ENCODE results near the gene GAS7. TPM values are rescaled to one million over a fixed set of nuclear protein-coding genes. Genes with fewer than 3 reads are reported as not detected.

GAS7 gene
- total and polyA plus RNA-seq, 10 of the 15 experiments (the other 5 are each of a cell fraction or from before 2014, with no cell fraction given): 2.3 to 53.4 (median 24.0) TPM

DNA sequence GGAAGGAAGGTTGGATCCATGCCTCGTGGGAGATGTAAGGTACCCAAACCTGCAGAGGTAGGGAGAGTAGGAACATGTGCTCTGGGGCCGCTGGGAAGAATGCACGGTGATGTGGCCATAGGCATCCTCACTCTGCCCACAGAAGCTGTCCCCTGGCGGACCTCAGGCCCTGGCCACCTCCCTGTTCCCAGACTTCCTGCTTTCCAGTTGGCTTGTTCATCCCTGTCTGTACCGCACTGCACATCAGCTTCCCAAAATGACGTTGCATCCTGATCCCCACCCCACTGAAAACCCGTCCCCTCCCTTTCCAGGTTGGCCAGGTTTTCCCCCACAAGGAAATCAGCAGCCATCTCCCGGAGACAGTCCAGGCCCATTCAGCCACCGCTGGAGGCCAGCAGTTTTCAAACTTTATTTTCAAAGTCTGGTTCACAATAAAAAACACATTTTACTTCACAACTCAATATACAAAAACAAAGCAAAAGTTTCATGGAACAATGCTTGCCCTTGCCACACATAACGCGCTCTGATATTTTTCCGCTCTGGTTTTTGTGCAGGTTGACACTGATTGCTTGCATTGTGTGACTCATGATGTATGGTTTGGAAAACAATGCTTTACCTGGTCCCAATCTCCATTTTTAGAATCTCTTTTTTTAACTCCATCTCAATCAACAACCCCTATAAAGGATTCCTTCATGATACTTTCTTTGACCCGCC, 143.0 kb downstream of the GAS7 start:
- SMC1A ChIA-PET (ENCODE audit: uncharacterized antibody, unreplicated experiment): interaction anchor here (0.6 kb wide), 1 partner anchor 1684 kb away, joined by 3 read pairs; no protein-coding TSS in a partner anchor
- ATAC-seq: no peak
- POLR2A ChIA-PET: no interaction called here

More for the DNA sequence above, 143.0 kb downstream of the GAS7 start:
- no TSS peak for BruUV-seq (replicated peaks)
- H3K9me3 ChIP-seq (replicated peaks; ENCODE audit: control insufficient read depth, insufficient read depth, low read length): no peaks in the 10 kb centered on the region
- H3K4me3 ChIP-seq: no peak overlapping the region
- no peak for FAIRE-seq
- CTCF ChIA-PET: no interaction called here
- TF ChIP-seq, protein P1, sequence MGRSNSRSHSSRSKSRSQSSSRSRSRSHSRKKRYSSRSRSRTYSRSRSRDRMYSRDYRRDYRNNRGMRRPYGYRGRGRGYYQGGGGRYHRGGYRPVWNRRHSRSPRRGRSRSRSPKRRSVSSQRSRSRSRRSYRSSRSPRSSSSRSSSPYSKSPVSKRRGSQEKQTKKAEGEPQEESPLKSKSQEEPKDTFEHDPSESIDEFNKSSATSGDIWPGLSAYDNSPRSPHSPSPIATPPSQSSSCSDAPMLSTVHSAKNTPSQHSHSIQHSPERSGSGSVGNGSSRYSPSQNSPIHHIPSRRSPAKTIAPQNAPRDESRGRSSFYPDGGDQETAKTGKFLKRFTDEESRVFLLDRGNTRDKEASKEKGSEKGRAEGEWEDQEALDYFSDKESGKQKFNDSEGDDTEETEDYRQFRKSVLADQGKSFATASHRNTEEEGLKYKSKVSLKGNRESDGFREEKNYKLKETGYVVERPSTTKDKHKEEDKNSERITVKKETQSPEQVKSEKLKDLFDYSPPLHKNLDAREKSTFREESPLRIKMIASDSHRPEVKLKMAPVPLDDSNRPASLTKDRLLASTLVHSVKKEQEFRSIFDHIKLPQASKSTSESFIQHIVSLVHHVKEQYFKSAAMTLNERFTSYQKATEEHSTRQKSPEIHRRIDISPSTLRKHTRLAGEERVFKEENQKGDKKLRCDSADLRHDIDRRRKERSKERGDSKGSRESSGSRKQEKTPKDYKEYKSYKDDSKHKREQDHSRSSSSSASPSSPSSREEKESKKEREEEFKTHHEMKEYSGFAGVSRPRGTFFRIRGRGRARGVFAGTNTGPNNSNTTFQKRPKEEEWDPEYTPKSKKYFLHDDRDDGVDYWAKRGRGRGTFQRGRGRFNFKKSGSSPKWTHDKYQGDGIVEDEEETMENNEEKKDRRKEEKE (IDR thresholded peaks at IDR 0.05): no peak
- TF ChIP-seq IKZF2 (IDR thresholded peaks at IDR 0.05) (no peak), PAX5 (IDR thresholded peaks at IDR 0.05; ENCODE audit: borderline replicate concordance, low read depth, low read length) (no peak), ESRRA (IDR thresholded peaks at IDR 0.05; ENCODE audit: low read length) (no peak), KDM1A (IDR thresholded peaks at IDR 0.05; ENCODE audit: borderline replicate concordance) (no peak), ZNF217 (IDR thresholded peaks at IDR 0.05) (no peak), TCF7 (IDR thresholded peaks at IDR 0.05; ENCODE audit: borderline replicate concordance) (no peak), NFXL1 (IDR thresholded peaks at IDR 0.05; ENCODE audit: borderline replicate concordance) (no peak), GABPA (IDR thresholded peaks at IDR 0.05; ENCODE audit: low read depth) (no peak), CBX3 (IDR thresholded peaks at IDR 0.05; ENCODE audit: borderline replicate concordance, low read depth) (no peak)
- TF ChIP-seq, protein P2, sequence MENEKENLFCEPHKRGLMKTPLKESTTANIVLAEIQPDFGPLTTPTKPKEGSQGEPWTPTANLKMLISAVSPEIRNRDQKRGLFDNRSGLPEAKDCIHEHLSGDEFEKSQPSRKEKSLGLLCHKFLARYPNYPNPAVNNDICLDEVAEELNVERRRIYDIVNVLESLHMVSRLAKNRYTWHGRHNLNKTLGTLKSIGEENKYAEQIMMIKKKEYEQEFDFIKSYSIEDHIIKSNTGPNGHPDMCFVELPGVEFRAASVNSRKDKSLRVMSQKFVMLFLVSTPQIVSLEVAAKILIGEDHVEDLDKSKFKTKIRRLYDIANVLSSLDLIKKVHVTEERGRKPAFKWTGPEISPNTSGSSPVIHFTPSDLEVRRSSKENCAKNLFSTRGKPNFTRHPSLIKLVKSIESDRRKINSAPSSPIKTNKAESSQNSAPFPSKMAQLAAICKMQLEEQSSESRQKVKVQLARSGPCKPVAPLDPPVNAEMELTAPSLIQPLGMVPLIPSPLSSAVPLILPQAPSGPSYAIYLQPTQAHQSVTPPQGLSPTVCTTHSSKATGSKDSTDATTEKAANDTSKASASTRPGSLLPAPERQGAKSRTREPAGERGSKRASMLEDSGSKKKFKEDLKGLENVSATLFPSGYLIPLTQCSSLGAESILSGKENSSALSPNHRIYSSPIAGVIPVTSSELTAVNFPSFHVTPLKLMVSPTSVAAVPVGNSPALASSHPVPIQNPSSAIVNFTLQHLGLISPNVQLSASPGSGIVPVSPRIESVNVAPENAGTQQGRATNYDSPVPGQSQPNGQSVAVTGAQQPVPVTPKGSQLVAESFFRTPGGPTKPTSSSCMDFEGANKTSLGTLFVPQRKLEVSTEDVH (IDR thresholded peaks at IDR 0.05; ENCODE audit: low read depth, partially characterized antibody): no peak
- TF ChIP-seq, protein P3, sequence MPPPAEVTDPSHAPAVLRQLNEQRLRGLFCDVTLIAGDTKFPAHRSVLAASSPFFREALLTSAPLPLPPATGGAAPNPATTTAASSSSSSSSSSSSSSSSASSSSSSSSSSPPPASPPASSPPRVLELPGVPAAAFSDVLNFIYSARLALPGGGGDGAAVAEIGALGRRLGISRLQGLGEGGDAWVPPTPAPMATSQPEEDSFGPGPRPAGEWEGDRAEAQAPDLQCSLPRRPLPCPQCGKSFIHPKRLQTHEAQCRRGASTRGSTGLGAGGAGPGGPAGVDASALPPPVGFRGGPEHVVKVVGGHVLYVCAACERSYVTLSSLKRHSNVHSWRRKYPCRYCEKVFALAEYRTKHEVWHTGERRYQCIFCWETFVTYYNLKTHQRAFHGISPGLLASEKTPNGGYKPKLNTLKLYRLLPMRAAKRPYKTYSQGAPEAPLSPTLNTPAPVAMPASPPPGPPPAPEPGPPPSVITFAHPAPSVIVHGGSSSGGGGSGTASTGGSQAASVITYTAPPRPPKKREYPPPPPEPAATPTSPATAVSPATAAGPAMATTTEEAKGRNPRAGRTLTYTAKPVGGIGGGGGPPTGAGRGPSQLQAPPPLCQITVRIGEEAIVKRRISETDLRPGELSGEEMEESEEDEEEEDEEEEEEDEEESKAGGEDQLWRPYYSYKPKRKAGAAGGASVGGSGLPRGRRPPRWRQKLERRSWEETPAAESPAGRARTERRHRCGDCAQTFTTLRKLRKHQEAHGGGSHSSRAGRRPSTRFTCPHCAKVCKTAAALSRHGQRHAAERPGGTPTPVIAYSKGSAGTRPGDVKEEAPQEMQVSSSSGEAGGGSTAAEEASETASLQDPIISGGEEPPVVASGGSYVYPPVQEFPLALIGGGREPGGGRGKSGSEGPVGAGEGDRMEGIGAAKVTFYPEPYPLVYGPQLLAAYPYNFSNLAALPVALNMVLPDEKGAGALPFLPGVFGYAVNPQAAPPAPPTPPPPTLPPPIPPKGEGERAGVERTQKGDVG (CRISPR knock-in tag; IDR thresholded peaks at IDR 0.05): no peak
- TF ChIP-seq, protein P4, sequence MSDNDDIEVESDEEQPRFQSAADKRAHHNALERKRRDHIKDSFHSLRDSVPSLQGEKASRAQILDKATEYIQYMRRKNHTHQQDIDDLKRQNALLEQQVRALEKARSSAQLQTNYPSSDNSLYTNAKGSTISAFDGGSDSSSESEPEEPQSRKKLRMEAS (IDR thresholded peaks at IDR 0.05; ENCODE audit: low read depth, low read length): no peak
- H3K27ac ChIP-seq (ENCODE audit: control insufficient read depth, insufficient read depth): no peak overlapping the region
- no peak overlapping the region for H2AFZ ChIP-seq (ENCODE audit: control insufficient read depth, low read depth, low read length)
- intact Hi-C loops (cut with micrococcal nuclease; ENCODE audit: unreplicated experiment): no loop called here
- no peaks in the 10 kb centered on the region for H4K20me1 ChIP-seq (ENCODE audit: control insufficient read depth, insufficient read depth)
- no peak for DNase-seq (ENCODE audit: low read depth, low spot score)
- in situ Hi-C loops (cut with MboI): no loop called here
- H3K9ac ChIP-seq (ENCODE audit: control insufficient read depth, insufficient read depth, low read length): no peak overlapping the region
- no peak overlapping the region for H3K4me2 ChIP-seq (ENCODE audit: control insufficient read depth, insufficient read depth)
- no peaks in the 10 kb centered on the region for H3K27me3 ChIP-seq (replicated peaks in 1 of 2; ENCODE audit: control insufficient read depth in 2 of 2, insufficient read depth in 2 of 2, low read length in 1 of 2)
- H3K4me1 ChIP-seq (ENCODE audit: control insufficient read depth, insufficient read depth, low read length): peaks cover 49% of the 10 kb centered on the region
- RAD21 ChIA-PET (ENCODE audit: unreplicated experiment): no interaction called here
- H3K36me3 ChIP-seq (ENCODE audit: control insufficient read depth in 2 of 2, insufficient read depth in 2 of 2, low read length in 1 of 2): no peaks in the 10 kb centered on the region
- peaks cover 15% of the 10 kb centered on the region for H3K79me2 ChIP-seq (ENCODE audit: control insufficient read depth, insufficient read depth, low read length)
- 93% methylated on average over 13 of the region's 13 CpGs for WGBS (ENCODE audit: insufficient coverage, insufficient replicate concordance, low lambda C conversion rate, missing lambda C conversion rate)
